Activated CD4-positive, alpha-beta T cell treated with anti-CD3 and anti-CD28 coated beads for 24 hours (primary cell): ENCODE results near the gene TBCD.
A peak's percentile ranks its signal among the peaks of the same experiment; 100 is the strongest.
"Not testable (repeated sequence)": the region's sequence is repeated elsewhere in the genome, so short reads cannot be mapped to it uniquely, and the experiment has no call there.

Source experiments
- DNase-seq, 2 donors: peaks; one replicate each; pipeline ENCODE4 v3.0.0-alpha.2; 2020; ENCODE audit warnings: low read depth in 2 of 2

TBCD gene

GRCh38 chr17:82970067-82970466 is 218.2 kb downstream of the TBCD start:
- no peak for DNase-seq

DNA sequence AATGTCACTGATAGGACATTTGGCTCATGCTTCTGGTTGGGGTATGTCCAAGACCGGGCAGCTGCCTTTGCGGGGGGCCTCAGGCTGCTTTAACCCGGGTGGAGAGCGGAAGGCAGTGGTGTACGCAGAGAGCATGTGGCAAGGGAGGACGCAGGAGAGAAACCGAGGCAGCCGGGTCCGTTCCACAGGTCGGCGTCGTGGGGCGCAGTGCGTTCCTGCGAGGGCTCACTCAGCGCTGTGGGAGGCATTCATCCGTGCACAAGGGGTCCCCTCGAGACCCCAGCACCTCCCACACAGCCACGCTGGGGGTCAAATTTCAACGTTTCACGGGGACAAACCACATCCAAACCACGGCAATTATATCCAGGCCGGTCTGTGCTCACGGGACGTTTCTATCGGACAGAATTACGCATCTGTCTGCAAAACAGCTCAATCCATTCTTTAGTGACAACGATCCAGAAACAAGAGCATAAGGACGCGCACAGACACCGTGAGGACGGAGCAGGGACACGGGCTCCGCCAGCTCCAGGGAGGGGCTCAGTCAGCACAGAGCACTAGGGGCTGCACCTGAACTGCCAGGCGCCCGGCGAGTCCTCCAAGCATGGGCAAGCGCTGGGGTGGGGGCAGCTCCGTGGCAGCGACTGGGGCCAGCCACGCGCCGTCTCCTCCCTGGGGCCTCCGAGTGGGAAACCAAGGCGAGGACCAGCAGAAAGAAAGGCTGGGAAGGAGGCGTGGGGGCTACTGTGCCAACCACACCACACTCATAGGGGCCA is 219.1 kb downstream of the TBCD start:
- no peak for DNase-seq

GRCh38 chr17:82972836-82973372 is 221.0 kb downstream of the TBCD start:
- no peak for DNase-seq

- DNase-seq = no peak
Measured at GRCh38 chr17:82973456-82974135, 221.7 kb downstream of the TBCD start.

DNA sequence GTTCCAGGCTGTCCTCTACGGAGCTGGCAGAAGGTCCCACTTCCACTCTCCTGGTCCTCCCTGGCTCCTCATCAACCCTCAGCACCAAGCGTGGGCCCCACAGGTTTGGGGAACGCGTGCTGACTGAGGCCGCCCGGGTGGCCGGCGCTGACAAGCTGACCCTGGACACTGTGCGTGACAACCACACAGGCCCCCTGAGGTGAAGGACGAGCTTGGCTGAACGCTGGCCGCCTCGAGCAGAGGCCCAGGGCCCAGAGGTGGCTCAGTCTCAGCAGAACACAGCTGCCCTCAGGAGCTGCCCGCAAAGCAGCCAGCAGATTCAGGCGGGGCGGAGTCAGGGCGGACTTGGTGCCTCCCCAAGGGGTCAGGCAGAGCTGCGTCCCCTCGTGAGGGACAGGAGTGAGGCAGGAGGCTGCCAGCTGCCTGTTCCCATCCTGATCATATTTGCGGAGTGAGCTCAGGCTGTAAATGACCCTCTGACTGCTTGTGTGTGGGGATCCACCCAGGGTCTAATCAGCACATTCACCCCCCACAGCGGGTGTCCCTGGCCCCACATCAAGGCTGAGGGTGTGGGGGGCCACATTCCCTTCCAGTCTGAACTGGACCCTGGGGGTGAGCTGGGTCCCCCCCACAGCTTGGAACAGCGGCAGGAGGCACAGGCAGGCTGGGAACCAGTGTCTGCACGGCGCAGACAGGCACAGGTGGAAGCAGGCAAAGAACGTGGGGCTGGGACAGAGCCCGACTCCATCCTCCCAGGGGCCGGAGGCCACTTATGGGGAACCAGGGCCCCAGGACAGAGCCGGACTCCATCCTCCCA is 222.5 kb downstream of the TBCD start:
- no peak for DNase-seq

DNA sequence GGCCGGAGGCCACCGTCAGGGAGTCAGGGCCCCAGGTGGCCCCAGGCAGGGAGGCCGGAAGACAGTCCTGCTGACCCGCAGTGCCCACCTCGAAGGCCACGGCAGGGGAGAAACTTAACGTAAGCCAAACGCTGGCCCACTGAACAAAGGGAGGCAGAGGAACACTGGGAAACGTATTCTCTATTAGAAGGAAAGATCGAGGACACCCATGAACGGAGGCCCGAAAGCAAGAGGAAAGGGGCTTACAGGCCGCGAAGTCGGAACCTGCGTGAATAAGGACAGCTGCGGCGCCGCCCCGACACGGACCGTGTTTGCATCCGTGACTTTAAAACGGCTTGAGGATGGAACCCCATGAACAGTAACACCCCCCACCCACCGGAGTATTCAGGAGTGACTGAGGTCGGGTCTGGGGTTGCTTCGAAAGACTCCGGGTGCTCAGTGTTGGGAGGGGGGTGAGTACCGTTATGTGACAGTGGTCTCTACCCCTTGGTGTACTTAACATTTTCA is 225.2 kb downstream of the TBCD start:
- DNase-seq = no peak

GRCh38 chr17:82977606-82978005 is 225.7 kb downstream of the TBCD start:
- DNase-seq = no peak

GRCh38 chr17:82978765-82979349 is 227.0 kb downstream of the TBCD start:
- no peak for DNase-seq

DNA sequence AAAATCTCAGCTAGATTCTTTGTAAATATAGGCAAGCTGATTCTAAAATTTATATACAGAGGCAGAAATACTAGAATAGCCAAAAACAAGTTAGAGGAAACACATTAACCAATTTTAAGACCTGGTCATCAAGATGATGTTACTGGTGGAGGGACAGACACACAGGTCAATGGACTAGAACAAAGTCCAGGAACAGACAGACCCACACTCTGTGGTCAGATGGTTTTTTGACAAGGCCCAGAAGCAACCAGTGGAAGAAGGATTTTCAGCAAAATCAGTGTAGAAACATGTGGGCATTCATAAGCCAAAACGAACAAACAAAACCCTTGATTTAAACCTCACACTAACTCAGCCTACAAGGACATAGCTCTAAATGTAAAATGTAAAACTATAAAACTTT is 227.9 kb downstream of the TBCD start:
- no peak for DNase-seq

GRCh38 chr17:82980632-82981031 is 228.8 kb downstream of the TBCD start:
- DNase-seq = no peak

- DNase-seq = no peak
Measured at GRCh38 chr17:82981141-82981730, 229.4 kb downstream of the TBCD start.

GRCh38 chr17:82983510-82984248 is 231.8 kb downstream of the TBCD start:
- DNase-seq = no peak

GRCh38 chr17:82984249-82984617 is 232.4 kb downstream of the TBCD start:
- DNase-seq = not testable (repeated sequence)

DNA sequence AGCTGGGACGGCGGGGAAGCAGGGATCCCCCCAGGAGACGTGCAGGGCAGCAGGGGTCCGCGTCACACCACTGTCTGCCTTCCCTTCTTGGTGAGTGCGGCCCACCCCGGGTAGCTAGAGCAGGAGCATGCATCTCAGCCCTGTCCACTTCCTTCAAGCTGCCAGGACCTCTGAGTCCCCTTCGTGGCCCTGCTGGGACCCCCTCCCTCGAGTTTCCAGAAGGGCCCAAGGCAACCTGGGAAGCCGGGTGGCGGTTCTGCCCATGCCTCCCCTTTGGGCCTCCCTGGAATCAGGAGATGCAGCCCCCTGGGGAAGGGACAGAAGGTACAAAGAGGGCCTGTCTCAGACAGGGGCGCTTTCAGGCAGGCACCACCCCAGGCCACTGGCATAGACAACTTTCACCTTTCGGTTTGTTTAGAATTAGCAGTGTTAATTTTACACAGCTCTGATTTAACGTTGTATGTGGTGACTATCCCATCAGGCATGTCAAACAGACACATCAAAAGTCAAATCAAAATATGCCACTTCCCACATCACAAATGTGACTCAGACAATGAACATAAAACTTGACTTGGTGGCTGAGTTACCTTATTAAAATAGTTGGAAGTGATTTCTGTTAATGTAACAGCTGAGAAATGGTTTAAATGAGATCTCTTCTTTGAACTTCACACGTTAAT is 233.0 kb downstream of the TBCD start:
- no peak for DNase-seq

DNA sequence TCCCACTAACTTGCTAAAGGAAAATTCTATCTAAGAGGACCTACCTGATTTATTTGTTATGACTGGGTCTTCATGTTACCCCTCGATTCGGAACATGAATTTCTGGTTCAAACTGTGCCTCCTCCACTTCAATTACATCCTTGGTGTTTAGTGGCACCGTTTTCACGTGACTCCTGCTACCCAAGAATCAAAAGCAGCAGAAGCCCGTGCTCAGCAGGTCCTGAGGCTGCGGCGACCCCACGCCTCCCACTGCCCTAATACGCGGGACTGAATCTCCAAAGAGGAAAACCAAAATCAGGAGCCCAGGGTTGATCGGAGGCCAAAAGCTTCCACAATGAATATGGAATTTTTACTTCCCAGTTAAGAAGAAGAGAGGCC is 233.6 kb downstream of the TBCD start:
- DNase-seq = no peak

- DNase-seq = peak; percentile 15 to 26
Measured at GRCh38 chr17:82985973-82986372, 234.1 kb downstream of the TBCD start.

GRCh38 chr17:82989051-82989450 is 237.2 kb downstream of the TBCD start:
- DNase-seq = not testable (repeated sequence)

GRCh38 chr17:82989881-82990280 is 238.0 kb downstream of the TBCD start:
- no peak for DNase-seq

- no peak for DNase-seq
Measured at GRCh38 chr17:82993005-82993404, 241.1 kb downstream of the TBCD start.
